Measurements from ENCODE around the gene CASKIN1. TPM values are rescaled to one million over a fixed set of nuclear protein-coding genes. Genes with fewer than 3 reads are reported as not detected.

Gene CASKIN1
- total and polyA plus RNA-seq, 4 donors, result 0.09 to 0.35 (median 0.12) TPM

DNA sequence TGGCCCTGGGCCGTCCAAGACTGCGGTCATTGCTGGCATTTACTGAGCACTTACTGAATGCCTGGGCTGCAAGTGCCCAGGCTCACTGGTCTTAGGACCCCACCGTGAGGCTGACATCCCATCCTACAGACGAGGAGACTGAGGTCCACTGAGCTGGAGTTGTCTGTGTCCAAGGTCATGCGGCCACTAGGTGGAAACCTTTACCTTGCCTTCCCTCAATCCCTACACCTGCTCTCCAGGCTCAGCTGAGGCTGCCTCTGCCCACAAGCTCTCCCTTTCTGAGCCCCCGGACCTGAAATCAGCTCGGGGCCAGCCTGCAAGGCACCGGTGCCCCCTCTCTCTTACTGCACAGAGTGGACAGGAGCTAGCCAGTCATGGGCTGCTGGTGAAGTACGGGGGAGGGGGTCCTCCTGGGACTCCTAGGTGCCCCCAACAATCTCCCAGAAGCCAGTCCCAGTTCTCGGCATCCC lies 1.5 kb downstream of the CASKIN1 start:
- H3K4me3 ChIP-seq, result no peak overlapping the region
- H3K36me3 ChIP-seq (ENCODE audit: control insufficient read depth in 4 of 4, insufficient read depth in 4 of 4, low read length in 4 of 4), result no peaks in the 10 kb centered on the region
- WGBS, 2 donors, result 17 to 19% methylated on average over 10 of the region's 10 CpGs
- TF ChIP-seq, protein P1, sequence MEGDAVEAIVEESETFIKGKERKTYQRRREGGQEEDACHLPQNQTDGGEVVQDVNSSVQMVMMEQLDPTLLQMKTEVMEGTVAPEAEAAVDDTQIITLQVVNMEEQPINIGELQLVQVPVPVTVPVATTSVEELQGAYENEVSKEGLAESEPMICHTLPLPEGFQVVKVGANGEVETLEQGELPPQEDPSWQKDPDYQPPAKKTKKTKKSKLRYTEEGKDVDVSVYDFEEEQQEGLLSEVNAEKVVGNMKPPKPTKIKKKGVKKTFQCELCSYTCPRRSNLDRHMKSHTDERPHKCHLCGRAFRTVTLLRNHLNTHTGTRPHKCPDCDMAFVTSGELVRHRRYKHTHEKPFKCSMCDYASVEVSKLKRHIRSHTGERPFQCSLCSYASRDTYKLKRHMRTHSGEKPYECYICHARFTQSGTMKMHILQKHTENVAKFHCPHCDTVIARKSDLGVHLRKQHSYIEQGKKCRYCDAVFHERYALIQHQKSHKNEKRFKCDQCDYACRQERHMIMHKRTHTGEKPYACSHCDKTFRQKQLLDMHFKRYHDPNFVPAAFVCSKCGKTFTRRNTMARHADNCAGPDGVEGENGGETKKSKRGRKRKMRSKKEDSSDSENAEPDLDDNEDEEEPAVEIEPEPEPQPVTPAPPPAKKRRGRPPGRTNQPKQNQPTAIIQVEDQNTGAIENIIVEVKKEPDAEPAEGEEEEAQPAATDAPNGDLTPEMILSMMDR (IDR thresholded peaks at IDR 0.05; ENCODE audit: control extremely low read depth, extremely low read depth), result peak; percentile 41
- DNase-seq, result peak; percentile 21 to 49 (median 36)
- ATAC-seq (ENCODE audit: insufficient read depth, low FRiP score), result no peak
- H3K9me3 ChIP-seq (ENCODE audit: control insufficient read depth in 4 of 4, insufficient read depth in 3 of 4, low read length in 3 of 4), result no peaks in the 10 kb centered on the region
- no peak overlapping the region for H3K9ac ChIP-seq (ENCODE audit: insufficient read depth in 1 of 2, low read length in 2 of 2)
- no peak overlapping the region for H3K27ac ChIP-seq (ENCODE audit: low read depth in 1 of 2, low read length in 1 of 2)
- H3K4me1 ChIP-seq (ENCODE audit: control insufficient read depth in 5 of 5, insufficient read depth in 5 of 5, low read length in 5 of 5), result peaks cover 0 to 8% (median 4%) of the 10 kb centered on the region in 5 donors
- H3K27me3 ChIP-seq (ENCODE audit: control insufficient read depth in 3 of 3, insufficient read depth in 3 of 3, low read length in 2 of 3), result peaks cover 0 to 43% (median 21%) of the 10 kb centered on the region in 3 donors

DNA sequence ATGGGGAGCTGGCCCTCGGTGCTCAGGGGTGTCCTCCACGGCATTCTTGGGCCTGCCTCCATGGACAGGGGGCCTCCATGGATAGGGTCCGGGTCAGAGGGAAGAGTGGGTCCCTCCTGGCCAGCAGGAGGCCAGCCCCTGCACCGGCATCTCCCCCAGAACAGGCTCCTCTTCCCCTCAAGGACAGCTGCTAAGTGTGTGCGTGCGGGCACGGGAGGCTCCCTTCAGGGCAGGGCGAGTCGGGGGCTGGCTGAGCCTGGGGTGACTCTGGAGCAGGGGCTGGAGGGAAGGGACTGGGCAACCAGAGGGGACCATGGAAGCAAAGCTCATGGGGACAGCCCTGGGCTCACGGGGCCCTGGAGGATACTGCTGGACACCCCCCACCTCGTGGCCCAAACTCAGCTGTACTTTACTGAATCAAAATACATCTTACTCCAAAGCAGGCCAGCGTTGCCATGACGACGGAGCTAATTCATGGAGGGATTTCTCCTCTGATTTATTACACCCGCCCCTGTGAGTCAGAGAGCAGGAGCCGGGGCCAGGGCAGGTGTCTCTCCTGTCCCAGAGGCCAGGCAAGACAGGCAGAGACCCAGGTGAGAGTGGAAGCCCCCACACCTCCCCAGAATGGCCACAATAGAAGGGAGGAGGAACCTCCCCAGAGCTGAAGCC lies 2.1 kb downstream of the CASKIN1 start:
- Histone ChIP-seq H3K9me3 (ENCODE audit: control insufficient read depth in 4 of 4, insufficient read depth in 3 of 4, low read length in 3 of 4) (no peaks in the 10 kb centered on the region), H3K9ac (ENCODE audit: insufficient read depth in 1 of 2, low read length in 2 of 2) (no peak overlapping the region), H3K4me3 (no peak overlapping the region), H3K27me3 (ENCODE audit: control insufficient read depth in 3 of 3, insufficient read depth in 3 of 3, low read length in 2 of 3) (peaks cover 0 to 43% (median 21%) of the 10 kb centered on the region in 3 donors), H3K27ac (ENCODE audit: low read depth in 1 of 2, low read length in 1 of 2) (no peak overlapping the region), H3K4me1 (ENCODE audit: control insufficient read depth in 5 of 5, insufficient read depth in 5 of 5, low read length in 5 of 5) (peaks cover 0 to 8% (median 4%) of the 10 kb centered on the region in 5 donors), H3K36me3 (ENCODE audit: control insufficient read depth in 4 of 4, insufficient read depth in 4 of 4, low read length in 4 of 4) (no peaks in the 10 kb centered on the region)
- WGBS, 2 donors, result 67 to 75% methylated on average over 16 of the region's 16 CpGs
- ATAC-seq (ENCODE audit: insufficient read depth, low FRiP score), result no peak
- DNase-seq, result peak in 1 of 3 donors; percentile 28
- TF ChIP-seq, protein P1 (IDR thresholded peaks at IDR 0.05; ENCODE audit: control extremely low read depth, extremely low read depth), result no peak

DNA sequence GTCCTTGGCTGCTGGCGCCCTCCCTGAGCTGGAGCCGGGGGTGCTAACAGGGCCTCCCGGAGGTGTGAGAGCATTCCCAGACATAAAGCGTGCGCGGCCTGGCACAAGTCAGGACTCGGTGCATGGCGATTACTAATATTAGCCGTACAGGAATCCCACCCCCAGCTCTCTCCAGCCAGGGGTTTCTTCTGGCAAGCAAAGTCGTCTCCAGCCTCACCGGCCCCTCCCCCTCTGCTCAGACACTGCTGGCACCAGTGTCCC lies 5.0 kb downstream of the CASKIN1 start:
- Histone ChIP-seq H3K27ac (ENCODE audit: low read depth in 1 of 2, low read length in 1 of 2) (no peak overlapping the region), H3K36me3 (ENCODE audit: control insufficient read depth in 4 of 4, insufficient read depth in 4 of 4, low read length in 4 of 4) (no peaks in the 10 kb centered on the region), H3K4me1 (ENCODE audit: control insufficient read depth in 5 of 5, insufficient read depth in 5 of 5, low read length in 5 of 5) (peaks cover 0 to 8% (median 4%) of the 10 kb centered on the region in 5 donors), H3K9me3 (ENCODE audit: control insufficient read depth in 4 of 4, insufficient read depth in 3 of 4, low read length in 3 of 4) (no peaks in the 10 kb centered on the region), H3K27me3 (ENCODE audit: control insufficient read depth in 3 of 3, insufficient read depth in 3 of 3, low read length in 2 of 3) (peaks cover 0 to 22% (median 7%) of the 10 kb centered on the region in 3 donors), H3K9ac (ENCODE audit: insufficient read depth in 1 of 2, low read length in 2 of 2) (no peak overlapping the region), H3K4me3 (no peak overlapping the region)
- TF ChIP-seq, protein P1 (IDR thresholded peaks at IDR 0.05; ENCODE audit: control extremely low read depth, extremely low read depth), result no peak
- WGBS, 2 donors, result 88 to 92% methylated on average over 11 of the region's 11 CpGs
- no peak for ATAC-seq (ENCODE audit: insufficient read depth, low FRiP score)
- no peak for DNase-seq

Measured in lung (tissue), 12 donors.